Panc1 (cell line): ENCODE measurements around the gene ROR1.

ENCODE experiments used
- SIN3A ChIP-seq: IDR thresholded peaks from 2 replicates; pipeline ENCODE4 v1.6.1; 2012; ENCODE audit warnings: low read depth, mild to moderate bottlenecking, low read length, moderate library complexity, borderline replicate concordance; ENCODE audit not compliant: insufficient read depth
- TF ChIP-seq, protein P1 (sequence below): fragments of 450-650 bp; IDR thresholded peaks from 2 replicates; pipeline ENCODE4 v1.5.1; 2017; ENCODE audit warnings: mild to moderate bottlenecking
- TF ChIP-seq, protein P2 (sequence below), 2 experiments: IDR thresholded peaks; 2 replicates each; pipeline ENCODE4 v1.6.1; 2011 to 2012; ENCODE audit warnings: low read depth in 2 of 2, control low read depth in 1 of 2, low read length in 1 of 2, mild to moderate bottlenecking in 1 of 2, moderate library complexity in 1 of 2; ENCODE audit not compliant: insufficient read depth in 1 of 2

DNA sequence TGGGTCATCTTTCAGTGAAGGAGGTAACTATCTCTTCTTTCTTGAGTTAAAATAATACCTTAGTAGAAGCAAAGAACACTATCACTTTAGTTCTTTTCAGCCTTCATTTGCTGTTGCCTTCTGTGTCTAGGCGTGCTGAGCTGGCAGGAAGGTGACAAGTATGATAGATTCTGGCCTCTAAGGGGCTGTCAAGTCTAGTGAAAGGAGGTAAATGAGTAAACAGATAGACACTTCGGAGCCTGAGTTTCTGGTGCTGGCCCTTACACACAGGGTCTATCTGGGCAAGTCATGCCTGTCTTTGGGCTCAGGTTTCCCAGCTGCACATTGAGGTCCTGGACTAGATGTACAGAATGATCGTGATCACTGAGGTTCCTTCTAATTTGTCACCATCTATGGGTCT, 89.3 kb downstream of the ROR1 start:
- TF ChIP-seq, protein P1, sequence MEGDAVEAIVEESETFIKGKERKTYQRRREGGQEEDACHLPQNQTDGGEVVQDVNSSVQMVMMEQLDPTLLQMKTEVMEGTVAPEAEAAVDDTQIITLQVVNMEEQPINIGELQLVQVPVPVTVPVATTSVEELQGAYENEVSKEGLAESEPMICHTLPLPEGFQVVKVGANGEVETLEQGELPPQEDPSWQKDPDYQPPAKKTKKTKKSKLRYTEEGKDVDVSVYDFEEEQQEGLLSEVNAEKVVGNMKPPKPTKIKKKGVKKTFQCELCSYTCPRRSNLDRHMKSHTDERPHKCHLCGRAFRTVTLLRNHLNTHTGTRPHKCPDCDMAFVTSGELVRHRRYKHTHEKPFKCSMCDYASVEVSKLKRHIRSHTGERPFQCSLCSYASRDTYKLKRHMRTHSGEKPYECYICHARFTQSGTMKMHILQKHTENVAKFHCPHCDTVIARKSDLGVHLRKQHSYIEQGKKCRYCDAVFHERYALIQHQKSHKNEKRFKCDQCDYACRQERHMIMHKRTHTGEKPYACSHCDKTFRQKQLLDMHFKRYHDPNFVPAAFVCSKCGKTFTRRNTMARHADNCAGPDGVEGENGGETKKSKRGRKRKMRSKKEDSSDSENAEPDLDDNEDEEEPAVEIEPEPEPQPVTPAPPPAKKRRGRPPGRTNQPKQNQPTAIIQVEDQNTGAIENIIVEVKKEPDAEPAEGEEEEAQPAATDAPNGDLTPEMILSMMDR, result no peak
- TF ChIP-seq, protein P2, sequence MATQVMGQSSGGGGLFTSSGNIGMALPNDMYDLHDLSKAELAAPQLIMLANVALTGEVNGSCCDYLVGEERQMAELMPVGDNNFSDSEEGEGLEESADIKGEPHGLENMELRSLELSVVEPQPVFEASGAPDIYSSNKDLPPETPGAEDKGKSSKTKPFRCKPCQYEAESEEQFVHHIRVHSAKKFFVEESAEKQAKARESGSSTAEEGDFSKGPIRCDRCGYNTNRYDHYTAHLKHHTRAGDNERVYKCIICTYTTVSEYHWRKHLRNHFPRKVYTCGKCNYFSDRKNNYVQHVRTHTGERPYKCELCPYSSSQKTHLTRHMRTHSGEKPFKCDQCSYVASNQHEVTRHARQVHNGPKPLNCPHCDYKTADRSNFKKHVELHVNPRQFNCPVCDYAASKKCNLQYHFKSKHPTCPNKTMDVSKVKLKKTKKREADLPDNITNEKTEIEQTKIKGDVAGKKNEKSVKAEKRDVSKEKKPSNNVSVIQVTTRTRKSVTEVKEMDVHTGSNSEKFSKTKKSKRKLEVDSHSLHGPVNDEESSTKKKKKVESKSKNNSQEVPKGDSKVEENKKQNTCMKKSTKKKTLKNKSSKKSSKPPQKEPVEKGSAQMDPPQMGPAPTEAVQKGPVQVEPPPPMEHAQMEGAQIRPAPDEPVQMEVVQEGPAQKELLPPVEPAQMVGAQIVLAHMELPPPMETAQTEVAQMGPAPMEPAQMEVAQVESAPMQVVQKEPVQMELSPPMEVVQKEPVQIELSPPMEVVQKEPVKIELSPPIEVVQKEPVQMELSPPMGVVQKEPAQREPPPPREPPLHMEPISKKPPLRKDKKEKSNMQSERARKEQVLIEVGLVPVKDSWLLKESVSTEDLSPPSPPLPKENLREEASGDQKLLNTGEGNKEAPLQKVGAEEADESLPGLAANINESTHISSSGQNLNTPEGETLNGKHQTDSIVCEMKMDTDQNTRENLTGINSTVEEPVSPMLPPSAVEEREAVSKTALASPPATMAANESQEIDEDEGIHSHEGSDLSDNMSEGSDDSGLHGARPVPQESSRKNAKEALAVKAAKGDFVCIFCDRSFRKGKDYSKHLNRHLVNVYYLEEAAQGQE (IDR thresholded peaks at IDR 0.05; ENCODE audit: insufficient read depth in 1 of 2, low read depth in 2 of 2, low read length in 1 of 2), result no peak
- TF ChIP-seq SIN3A, result no peak
